Endothelial cell (in vitro differentiated cells): ENCODE data around the gene MCUR1. TPM values are rescaled to one million over a fixed set of nuclear protein-coding genes. Genes with fewer than 3 reads are reported as not detected.

Source experiments
- DNase-seq: peaks from one replicate; pipeline ENCODE4 v3.0.0; 2021; ENCODE audit warnings: low spot score
- H3K27ac Mint-ChIP-seq: one replicate; pipeline ENCODE4 v1.8.0; 2021; ENCODE audit warnings: mixed read lengths, inconsistent platforms; ENCODE audit not compliant: unreplicated experiment
- H3K27me3 Mint-ChIP-seq: one replicate; pipeline ENCODE4 v1.8.0; 2021; ENCODE audit warnings: mild to moderate bottlenecking, moderate library complexity, mixed read lengths, inconsistent platforms; ENCODE audit not compliant: unreplicated experiment
- H3K36me3 Mint-ChIP-seq: one replicate; pipeline ENCODE4 v1.8.0; 2021; ENCODE audit warnings: mild to moderate bottlenecking, low read depth, mixed read lengths, inconsistent platforms; ENCODE audit not compliant: unreplicated experiment
- H3K4me1 Mint-ChIP-seq: one replicate; pipeline ENCODE4 v1.8.0; 2021; ENCODE audit warnings: mild to moderate bottlenecking, mixed read lengths, inconsistent platforms; ENCODE audit not compliant: unreplicated experiment
- H3K4me3 Mint-ChIP-seq: one replicate; pipeline ENCODE4 v1.8.0; 2021; ENCODE audit warnings: mild to moderate bottlenecking, mixed read lengths, inconsistent platforms; ENCODE audit not compliant: unreplicated experiment
- H3K9me3 Mint-ChIP-seq: one replicate; pipeline ENCODE4 v1.8.0; 2021; ENCODE audit warnings: mixed read lengths, inconsistent platforms; ENCODE audit not compliant: unreplicated experiment
- total RNA-seq: library from RNA; stranded (reverse); fragmentation: NEBNext Ultra II Directional; extraction: Animal tissue kit (Norgen Biotek cat#: 25700); gene quantifications from one replicate; pipeline ENCODE4 v1.2.1, GENCODE V29; 2021; ENCODE audit not compliant: unreplicated experiment
- TF ChIP-seq, protein P1 (sequence below): fragments of 200-600 bp; sonication (generic); IDR thresholded peaks from one replicate; pipeline ENCODE4 v1.5.0; 2021; ENCODE audit warnings: antibody characterized with exemption; ENCODE audit not compliant: unreplicated experiment

The MCUR1 gene
- total RNA-seq, 1 donor from 2014 or later = 39.7 TPM

DNA sequence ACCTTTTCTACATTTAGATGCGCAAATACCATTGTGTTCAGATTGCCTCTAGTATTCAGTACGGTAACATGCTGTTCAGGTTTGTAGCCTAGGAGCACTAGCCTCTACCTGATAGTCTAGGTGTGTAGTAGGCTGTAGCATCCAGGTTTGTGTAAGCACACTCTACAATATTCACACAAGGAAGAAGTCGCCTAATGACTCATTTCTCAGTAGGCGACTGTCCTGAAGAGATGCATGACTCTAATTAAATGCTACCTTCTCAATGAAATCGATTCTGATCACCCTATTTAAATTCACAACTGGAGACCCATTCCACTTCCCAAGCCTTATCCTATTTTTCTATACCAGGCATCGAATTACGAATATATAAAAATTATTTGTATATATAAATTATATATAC, 1.3 kb downstream of the MCUR1 start:
- DNase-seq = no peak
- Mint-ChIP-seq H3K27me3 (peaks cover 2% of the 10 kb centered on the region), H3K9me3 (no peaks in the 10 kb centered on the region), H3K4me1 (peaks cover 33% of the 10 kb centered on the region), H3K4me3 (peak overlapping the region; percentile 94), H3K36me3 (peaks cover 7% of the 10 kb centered on the region), H3K27ac (peak overlapping the region; percentile 86)
- TF ChIP-seq, protein P1, sequence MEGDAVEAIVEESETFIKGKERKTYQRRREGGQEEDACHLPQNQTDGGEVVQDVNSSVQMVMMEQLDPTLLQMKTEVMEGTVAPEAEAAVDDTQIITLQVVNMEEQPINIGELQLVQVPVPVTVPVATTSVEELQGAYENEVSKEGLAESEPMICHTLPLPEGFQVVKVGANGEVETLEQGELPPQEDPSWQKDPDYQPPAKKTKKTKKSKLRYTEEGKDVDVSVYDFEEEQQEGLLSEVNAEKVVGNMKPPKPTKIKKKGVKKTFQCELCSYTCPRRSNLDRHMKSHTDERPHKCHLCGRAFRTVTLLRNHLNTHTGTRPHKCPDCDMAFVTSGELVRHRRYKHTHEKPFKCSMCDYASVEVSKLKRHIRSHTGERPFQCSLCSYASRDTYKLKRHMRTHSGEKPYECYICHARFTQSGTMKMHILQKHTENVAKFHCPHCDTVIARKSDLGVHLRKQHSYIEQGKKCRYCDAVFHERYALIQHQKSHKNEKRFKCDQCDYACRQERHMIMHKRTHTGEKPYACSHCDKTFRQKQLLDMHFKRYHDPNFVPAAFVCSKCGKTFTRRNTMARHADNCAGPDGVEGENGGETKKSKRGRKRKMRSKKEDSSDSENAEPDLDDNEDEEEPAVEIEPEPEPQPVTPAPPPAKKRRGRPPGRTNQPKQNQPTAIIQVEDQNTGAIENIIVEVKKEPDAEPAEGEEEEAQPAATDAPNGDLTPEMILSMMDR = no peak

- Mint-ChIP-seq H3K4me3 (peak overlapping the region; percentile 94), H3K27me3 (peaks cover 2% of the 10 kb centered on the region), H3K27ac (peak overlapping the region; percentile 59), H3K4me1 (peaks cover 33% of the 10 kb centered on the region), H3K9me3 (no peaks in the 10 kb centered on the region), H3K36me3 (peaks cover 7% of the 10 kb centered on the region)
- TF ChIP-seq, protein P1 = no peak
- no peak for DNase-seq
These were observed 2.1 kb downstream of the MCUR1 start for GRCh38 chr6:13812359-13812642.

DNA sequence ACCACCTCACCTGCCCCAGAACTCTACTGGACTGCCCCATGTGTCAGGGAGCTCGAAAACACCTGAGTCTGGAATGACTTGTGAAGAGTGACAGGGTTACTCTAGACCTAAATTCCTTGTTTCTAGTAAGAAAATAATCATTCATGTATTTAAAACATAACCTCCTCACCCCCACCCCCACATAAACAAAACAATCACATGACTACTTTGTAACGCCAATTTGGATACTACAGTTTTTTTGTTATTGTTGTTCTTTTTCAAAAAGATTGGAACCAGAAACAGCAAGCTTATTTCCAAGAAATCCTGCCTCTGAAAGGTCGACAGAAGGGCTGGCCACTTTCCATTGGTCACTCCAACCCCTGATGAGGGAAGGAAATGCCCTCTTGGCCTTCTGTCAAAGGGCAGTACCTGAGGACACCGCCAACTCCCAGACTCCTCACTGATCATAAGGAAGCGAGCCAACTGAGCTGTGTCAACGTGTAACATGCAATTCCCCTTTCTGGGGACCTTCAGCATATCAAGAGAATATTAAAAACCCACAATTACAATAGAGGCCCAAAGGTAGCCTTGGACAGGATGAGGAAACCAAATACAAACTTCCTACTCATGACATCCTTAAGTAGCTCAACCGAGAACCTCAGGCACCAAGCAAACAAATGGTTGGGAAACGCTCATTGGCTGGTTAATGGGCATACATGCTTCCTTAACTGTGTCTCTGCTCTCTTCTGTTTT, 2.6 kb downstream of the MCUR1 start:
- TF ChIP-seq, protein P1 = no peak
- Mint-ChIP-seq H3K27me3 (peaks cover 2% of the 10 kb centered on the region), H3K4me3 (peak overlapping the region; percentile 94), H3K36me3 (peaks cover 7% of the 10 kb centered on the region), H3K27ac (peak overlapping the region; percentile 76), H3K4me1 (peaks cover 33% of the 10 kb centered on the region), H3K9me3 (no peaks in the 10 kb centered on the region)
- no peak for DNase-seq

DNA sequence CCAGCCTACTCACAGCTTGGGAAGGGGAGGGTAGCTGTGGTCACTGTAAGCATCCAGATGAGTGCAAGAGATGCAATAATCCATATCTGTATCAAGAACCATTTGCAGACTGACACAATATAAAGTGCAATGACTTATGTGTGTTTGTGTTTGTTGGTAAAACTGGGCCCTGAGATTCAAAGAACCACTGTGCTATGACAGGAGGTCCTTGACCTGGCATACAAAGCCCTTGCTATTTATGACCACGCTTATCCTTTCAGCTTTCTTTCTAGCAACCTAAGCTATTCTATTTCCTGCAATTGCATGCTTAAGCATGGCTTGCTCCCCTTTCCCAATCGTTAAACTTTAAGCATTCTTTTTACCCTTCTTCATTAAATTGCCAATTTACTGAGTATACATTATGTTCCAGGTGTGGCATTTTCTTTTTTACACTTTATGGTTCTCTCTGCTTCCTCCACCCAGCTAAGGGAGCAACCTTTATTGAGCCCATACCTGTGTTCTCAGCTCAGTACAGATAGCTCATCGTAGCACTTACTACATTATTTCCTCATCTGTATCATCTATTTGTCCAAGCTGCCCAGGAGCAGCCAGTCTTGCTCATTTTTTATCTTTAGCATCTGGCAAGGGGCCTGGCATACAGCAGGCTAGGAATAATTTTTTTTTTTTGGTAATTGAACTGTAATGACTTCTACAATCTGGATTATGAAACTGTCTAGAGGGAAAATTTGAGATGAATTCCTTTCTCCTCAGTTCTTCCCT, 3.5 kb downstream of the MCUR1 start:
- H3K4me3 Mint-ChIP-seq = peak overlapping the region; percentile 70
- DNase-seq = no peak
- TF ChIP-seq, protein P1 = no peak
- H3K9me3 Mint-ChIP-seq = no peaks in the 10 kb centered on the region
- peak overlapping the region; percentile 76 for H3K27ac Mint-ChIP-seq
- peaks cover 2% of the 10 kb centered on the region for H3K27me3 Mint-ChIP-seq
- H3K36me3 Mint-ChIP-seq = peaks cover 7% of the 10 kb centered on the region
- H3K4me1 Mint-ChIP-seq = peaks cover 33% of the 10 kb centered on the region

GRCh38 chr6:13808801-13809200, 5.6 kb downstream of the MCUR1 start:
- H3K27me3 Mint-ChIP-seq = peaks cover 2% of the 10 kb centered on the region

More at GRCh38 chr6:13808801-13809200, 5.6 kb downstream of the MCUR1 start:
- TF ChIP-seq, protein P1 = no peak
- Mint-ChIP-seq H3K9me3 (no peaks in the 10 kb centered on the region), H3K27ac (no peak overlapping the region), H3K4me1 (peaks cover 28% of the 10 kb centered on the region), H3K36me3 (peaks cover 11% of the 10 kb centered on the region), H3K4me3 (no peak overlapping the region)
- no peak for DNase-seq
